Neural progenitor cell (in vitro differentiated cells): ENCODE measurements around the gene PHF1.

Experiments
- CTCF ChIP-seq: fragments of 200-600 bp; sonication (generic); IDR thresholded peaks from 2 replicates; pipeline ENCODE4 v1.5.1; 2017; ENCODE audit warnings: antibody characterized with exemption, mild to moderate bottlenecking
- EZH2 ChIP-seq: fragments of 200-600 bp; sonication (generic); IDR thresholded peaks from 2 replicates; pipeline ENCODE4 v1.6.1; 2017; ENCODE audit warnings: antibody characterized with exemption, mild to moderate bottlenecking, moderate library complexity
- EZH2phosphoT487 ChIP-seq: fragments of 200-600 bp; sonication (generic); IDR thresholded peaks from 2 replicates; pipeline ENCODE4 v1.6.1; 2017; ENCODE audit warnings: antibody characterized with exemption

- TF ChIP-seq CTCF, result no peak
- TF ChIP-seq EZH2, result no peak
- TF ChIP-seq EZH2phosphoT487, result no peak
Measured at GRCh38 chr6:33415831-33416230, 5.0 kb downstream of the PHF1 start.
